GM19193 (cell line): ENCODE data around the gene NBPF19.
"Not testable (repeated sequence)": the region's sequence is repeated elsewhere in the genome, so short reads cannot be mapped to it uniquely, and the experiment has no call there.

Source experiments
- POLR2A ChIP-seq: IDR thresholded peaks from 4 replicates; pipeline ENCODE4 v1.6.1; 2011; ENCODE audit not compliant: insufficient read depth, insufficient read length; ENCODE audit errors: extremely low read depth

Gene NBPF19

GRCh38 chr1:149474745-149475144 is at the start of gene NBPF19:
TSS of gene NBPF19 (plus strand) at chr1:149475045. CDS start at chr1:149475933, 888 bp downstream.
- not testable (repeated sequence) for TF ChIP-seq POLR2A
